Measurements from ENCODE around the gene KEL.

KEL gene

DNA sequence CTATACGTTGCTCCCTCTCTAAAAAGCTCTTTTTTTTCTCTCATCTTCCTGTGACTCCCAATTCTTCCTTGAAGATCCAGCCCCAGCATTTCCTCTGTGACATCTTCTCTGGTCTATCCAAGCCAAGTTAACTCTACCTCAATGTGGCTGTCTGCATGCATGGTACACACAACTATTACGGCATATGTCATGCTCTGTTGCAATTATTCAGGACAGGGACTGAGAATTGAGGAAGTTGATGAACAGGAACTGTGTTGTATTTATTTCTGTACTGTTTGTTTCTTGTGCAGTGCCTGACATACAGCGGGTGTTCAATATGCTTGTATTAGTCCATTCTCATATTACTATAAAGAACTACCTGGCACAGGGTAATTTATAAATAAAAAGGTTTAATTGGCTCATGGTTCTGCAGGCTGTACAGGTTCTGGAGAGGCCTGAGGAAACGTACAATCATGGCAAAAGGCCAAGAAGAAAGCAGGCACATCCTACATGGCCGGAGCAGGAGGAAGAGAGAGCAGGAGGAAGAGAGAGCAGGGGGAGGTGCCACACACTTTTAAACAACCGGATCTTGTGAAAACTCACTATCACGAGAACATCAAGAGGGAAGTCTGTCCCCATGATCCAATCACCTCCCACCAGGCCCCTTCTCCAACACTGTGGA lies 34.9 kb downstream of the KEL start:
- DNase-seq, result no peak

GRCh38 chr7:142925413-142925812 lies 36.8 kb downstream of the KEL start:
- DNase-seq, result no peak

- DNase-seq, result no peak
These were observed 38.8 kb downstream of the KEL start for GRCh38 chr7:142923391-142923790.

- no peak for DNase-seq
These were observed 42.5 kb downstream of the KEL start for GRCh38 chr7:142919656-142920055.

- no peak for DNase-seq
These were observed 43.3 kb downstream of the KEL start for GRCh38 chr7:142918901-142919300.

DNA sequence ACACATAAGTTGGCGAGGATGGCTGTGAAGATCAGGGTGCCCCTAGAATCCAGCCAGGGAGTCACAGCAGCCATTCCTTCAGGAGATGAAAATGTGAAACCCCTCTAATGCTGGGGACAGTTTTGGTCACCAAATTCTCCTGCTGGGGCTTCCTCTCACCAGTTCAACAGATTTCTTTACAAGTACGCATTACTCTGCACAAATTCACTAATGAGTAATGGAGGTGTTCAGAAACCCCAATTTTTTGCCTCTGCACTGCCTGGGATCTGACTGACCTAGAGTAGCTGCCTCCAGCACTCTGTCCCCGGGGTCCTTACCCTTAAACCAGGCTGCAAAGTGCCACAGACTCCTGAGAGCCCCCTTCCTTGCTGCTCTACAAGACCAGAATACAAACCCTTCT lies 44.7 kb downstream of the KEL start:
- no peak for DNase-seq

- peak; percentile 52 for DNase-seq
These were observed 45.7 kb downstream of the KEL start for GRCh38 chr7:142916508-142916907.

GRCh38 chr7:142915315-142915714 lies 46.8 kb downstream of the KEL start:
- DNase-seq, result no peak

GRCh38 chr7:142914121-142914520 lies 48.0 kb downstream of the KEL start:
- no peak for DNase-seq

- DNase-seq, result no peak
These were observed 48.6 kb downstream of the KEL start for GRCh38 chr7:142913566-142913965.

GRCh38 chr7:142913051-142913450 lies 49.1 kb downstream of the KEL start:
- no peak for DNase-seq

- no peak for DNase-seq
These were observed 51.7 kb downstream of the KEL start for GRCh38 chr7:142910481-142910880.

DNA sequence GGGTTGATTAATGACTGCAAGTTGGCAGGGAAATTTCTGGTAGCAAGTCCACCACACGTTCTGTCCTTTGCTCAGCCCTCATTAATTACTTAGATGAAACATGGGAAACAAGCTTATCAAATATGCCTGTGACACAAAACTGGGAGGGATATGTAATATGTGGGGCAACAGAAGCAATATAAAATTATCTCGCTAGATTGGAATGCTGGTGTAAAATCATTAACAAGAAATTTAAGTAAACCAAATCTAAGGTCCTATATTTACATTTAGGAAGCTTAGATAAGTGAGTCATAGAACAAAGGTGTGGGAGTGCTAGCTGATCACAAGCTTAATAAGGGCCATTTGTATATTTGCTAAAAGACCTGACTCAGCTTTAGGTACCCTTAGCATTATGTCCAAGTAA lies 52.1 kb downstream of the KEL start:
- DNase-seq, result no peak

GRCh38 chr7:142908921-142909890 lies 53.0 kb downstream of the KEL start:
- no peak for DNase-seq

- no peak for DNase-seq
These were observed 53.9 kb downstream of the KEL start for GRCh38 chr7:142908290-142908689.

DNA sequence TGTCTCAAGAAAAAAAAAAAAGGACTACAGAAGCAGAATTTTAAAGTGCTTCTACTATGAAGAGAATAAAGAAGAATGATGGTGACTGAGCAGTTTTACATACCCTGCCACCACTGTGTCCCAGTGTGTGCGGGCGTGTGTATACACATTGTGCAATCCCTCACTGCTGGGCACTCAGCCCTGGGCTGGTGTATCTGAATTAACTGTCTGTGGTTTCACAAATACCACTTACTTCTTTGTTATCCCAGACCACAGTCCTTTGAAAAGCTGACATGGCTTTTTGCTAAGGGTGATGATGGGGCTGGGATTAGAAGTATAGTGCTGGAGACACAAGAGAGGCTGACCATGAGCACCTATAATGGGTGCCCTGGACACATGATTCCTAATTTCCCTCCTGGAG lies 55.5 kb downstream of the KEL start:
- DNase-seq, result no peak

- DNase-seq, result no peak
These were observed 56.4 kb downstream of the KEL start for GRCh38 chr7:142905759-142906158.

GRCh38 chr7:142904128-142904527 lies 58.0 kb downstream of the KEL start:
- DNase-seq, result no peak

DNA sequence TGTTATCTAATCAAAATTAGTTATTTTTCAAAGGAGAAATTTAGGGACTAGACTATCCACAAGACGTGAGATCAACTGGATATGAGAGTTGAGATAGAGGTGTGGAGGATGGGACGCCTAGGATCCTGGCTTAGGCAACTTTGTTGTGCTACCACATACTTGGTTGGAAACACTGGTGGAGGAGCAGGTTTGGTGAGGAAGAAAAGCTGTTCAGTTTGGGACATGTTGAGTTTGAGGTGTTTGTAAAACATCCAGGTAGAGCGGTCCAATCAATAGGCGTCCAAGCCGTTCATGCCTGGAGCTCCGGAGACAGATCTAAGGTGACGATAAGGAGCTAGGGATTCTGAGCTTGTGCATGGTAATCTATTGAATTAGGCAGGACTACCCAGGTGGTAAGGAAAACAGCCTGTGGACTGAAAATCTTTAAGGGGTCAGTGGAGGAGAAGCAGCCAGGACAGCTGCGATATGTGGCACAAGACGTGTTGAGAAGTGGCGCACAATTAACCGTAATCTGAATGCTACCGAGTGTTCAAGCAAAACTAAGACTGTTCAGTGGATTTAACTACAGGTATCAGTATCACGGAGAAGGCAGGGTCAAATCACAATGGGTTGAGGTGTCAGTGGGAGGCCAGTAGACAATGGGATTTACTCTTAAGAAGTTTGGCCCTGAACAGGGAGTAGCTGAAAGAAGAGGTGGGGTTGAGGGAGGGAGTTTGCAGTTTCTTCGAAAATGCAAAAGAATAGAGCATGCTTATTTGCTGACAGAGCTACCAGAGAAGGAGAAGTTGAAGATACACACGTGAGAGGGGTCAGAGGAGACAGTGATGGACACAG lies 60.5 kb downstream of the KEL start:
- no peak for DNase-seq

DNA sequence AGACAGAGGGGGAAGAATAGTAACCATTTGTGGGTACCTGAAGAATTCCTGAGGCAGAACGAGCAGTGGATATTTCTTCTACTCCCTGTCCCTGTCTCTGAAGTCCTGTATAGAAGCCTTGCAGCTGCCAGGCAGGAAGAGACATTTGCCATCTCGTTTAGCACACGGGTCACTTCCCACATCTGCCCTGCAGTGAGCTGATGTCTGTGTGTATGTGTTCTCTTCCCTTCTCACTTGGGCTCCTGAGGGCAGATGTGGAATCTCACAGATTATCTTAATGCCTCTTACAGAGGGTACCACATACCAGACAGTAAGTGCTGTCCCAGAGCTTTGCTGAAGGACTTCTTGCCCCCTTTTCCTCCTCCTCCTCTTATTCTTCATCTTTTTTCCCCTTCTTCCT lies 62.5 kb downstream of the KEL start:
- no peak for DNase-seq

DNA sequence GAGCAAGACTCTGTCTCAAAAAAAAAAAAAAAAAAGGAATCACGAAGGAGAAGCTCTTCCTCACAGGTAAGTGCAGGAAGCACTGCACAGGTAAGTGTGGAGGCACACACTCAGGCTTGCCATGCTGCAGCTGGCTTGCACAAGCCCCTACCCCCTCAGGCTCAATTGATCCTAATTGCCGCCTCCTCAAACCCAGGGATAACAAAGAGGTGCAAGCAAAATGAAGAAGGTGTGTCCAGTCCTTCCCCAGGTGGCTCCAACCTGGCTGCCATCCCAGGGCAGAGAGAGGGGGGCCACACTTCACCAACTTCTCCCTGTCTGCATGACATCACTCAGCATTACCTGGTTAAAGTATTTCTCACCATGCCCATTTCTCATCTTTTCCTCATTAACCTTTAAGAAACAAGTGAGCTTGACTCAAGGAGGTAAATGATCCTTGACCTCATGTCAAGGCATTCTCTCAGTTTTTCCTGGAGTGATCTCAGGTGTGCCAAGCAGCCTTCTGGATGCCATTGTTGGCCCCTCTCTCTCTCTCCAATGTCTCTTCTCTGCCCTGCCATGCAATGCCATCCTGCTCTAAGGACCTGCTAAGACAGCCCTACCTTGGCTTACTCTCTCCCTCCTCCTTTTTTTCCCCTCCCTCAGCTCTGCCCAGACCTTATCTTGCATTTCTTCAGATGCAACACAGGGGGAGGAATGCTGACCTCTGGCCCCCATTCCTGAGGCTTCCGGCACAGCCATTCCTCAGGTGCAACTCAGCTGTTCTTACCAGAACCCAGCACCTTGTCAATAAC lies 63.6 kb downstream of the KEL start:
- peak; percentile 87 for DNase-seq

- no peak for DNase-seq
These were observed 64.5 kb downstream of the KEL start for GRCh38 chr7:142897691-142898090.
